K562 (cell line): ENCODE measurements around the gene GGCT. TPM values are rescaled to one million over a fixed set of nuclear protein-coding genes. Genes with fewer than 3 reads are reported as not detected.

Experiments used
- ATAC-seq: fragments of 200-7000 bp; cut with Tn5 transposase; 3 replicates; pipeline ENCODE4 v1.9.1; 2020; ENCODE audit warnings: moderate library complexity
- BruUV-seq: library from RNA; stranded (reverse); fragments of 400-500 nt; replicated peaks from 2 replicates; lab custom pipeline; 2021; lab: Mats Ljungman, UMichigan
- CTCF ChIA-PET: fragments of 300-600 bp; formaldehyde crosslinking; extraction: SDS; loops from one replicate; lab custom pipeline; 2021; ENCODE audit warnings: low intra/inter-chr PET ratio; lab: Yijun Ruan, JAX
- POLR2A ChIA-PET: fragments of 300-600, 350-650 bp; sonication (Branson Sonifier 250); formaldehyde crosslinking; extraction: SDS; loops from one replicate; lab custom pipeline; 2021; ENCODE audit warnings: antibody characterized with exemption, inconsistent platforms; lab: Yijun Ruan, JAX
- DNase-seq, 4 experiments: peaks; one replicate each; pipeline versions ENCODE4 v3.0.0 to v3.0.0-alpha.2; 2011 to 2018; ENCODE audit warnings: low spot score in 3 of 4, mixed read lengths in 3 of 4; ENCODE audit errors: extremely low read depth in 1 of 4
- FAIRE-seq: peaks from 2 replicates; lab custom pipeline; 2011; peaks lifted over from hg19 to GRCh38; lab: Jason Lieb, UNC
- H2AFZ ChIP-seq: 2 replicates; pipeline ENCODE4 v1.6.0; 2011; ENCODE audit warnings: low read depth, low read length, control low read depth, inconsistent platforms
- H3K27ac ChIP-seq: fragments of 200-600 bp; 3 replicates; pipeline ENCODE4 v1.8.0; 2011; ENCODE audit warnings: low read depth, mild to moderate bottlenecking, control low read depth, inconsistent platforms, low read length, moderate library complexity, mixed read lengths; ENCODE audit errors: extremely low read depth
- H3K27me3 ChIP-seq, 2 experiments: fragments of 300-600 bp in 1 of 2; 2 replicates in 1 of 2; 3 replicates in 1 of 2; pipeline versions ENCODE4 v1.6.0 to v1.8.0; 2011; ENCODE audit warnings: inconsistent platforms in 2 of 2, low read length in 2 of 2, mild to moderate bottlenecking in 1 of 2, mixed read lengths in 1 of 2, moderate library complexity in 1 of 2; ENCODE audit not compliant: control insufficient read depth in 2 of 2, insufficient read depth in 2 of 2
- H3K36me3 ChIP-seq: fragments of 300-600 bp; 3 replicates; pipeline ENCODE4 v1.8.0; 2011; ENCODE audit warnings: mild to moderate bottlenecking, low read length, inconsistent platforms; ENCODE audit not compliant: control insufficient read depth, insufficient read depth
- H3K4me1 ChIP-seq, 2 experiments: fragments of 200-600 bp in 1 of 2; replicated peaks in 1 of 2; 2 replicates in 1 of 2; 3 replicates in 1 of 2; pipeline versions ENCODE4 v1.5.1 to v1.8.0; 2011; ENCODE audit warnings: inconsistent platforms in 2 of 2, low read length in 2 of 2, mild to moderate bottlenecking in 1 of 2, mixed read lengths in 1 of 2, moderate library complexity in 1 of 2; ENCODE audit not compliant: control insufficient read depth in 2 of 2, insufficient read depth in 2 of 2
- H3K4me2 ChIP-seq: 2 replicates; pipeline ENCODE4 v1.6.1; 2011; ENCODE audit warnings: low read length, control low read depth, inconsistent platforms, mixed read lengths; ENCODE audit not compliant: insufficient read depth
- H3K4me3 ChIP-seq: fragments of 200-600 bp; sonication (generic), shearing (Covaris generic); 2 replicates; pipeline ENCODE4 v1.5.1; 2016; ENCODE audit warnings: control low read depth, inconsistent platforms
- H3K79me2 ChIP-seq: fragments of 200-600 bp; 3 replicates; pipeline ENCODE4 v1.8.0; 2011; ENCODE audit warnings: low read length, inconsistent platforms; ENCODE audit not compliant: control insufficient read depth, insufficient read depth
- H3K9ac ChIP-seq, 2 experiments: 2 replicates each; pipeline versions ENCODE4 v1.6.0 to v1.6.1; 2011; ENCODE audit warnings: low read depth in 2 of 2, low read length in 2 of 2, control low read depth in 1 of 2, inconsistent platforms in 1 of 2, mild to moderate bottlenecking in 1 of 2, mixed read lengths in 1 of 2; ENCODE audit not compliant: insufficient read depth in 1 of 2
- H3K9me1 ChIP-seq: one replicate; pipeline ENCODE4 v1.6.0; 2011; ENCODE audit warnings: inconsistent platforms, mild to moderate bottlenecking, low read length, moderate library complexity; ENCODE audit not compliant: control insufficient read depth, insufficient read depth
- H3K9me3 ChIP-seq: replicated peaks from 2 replicates; pipeline ENCODE4 v1.5.1; 2011; ENCODE audit warnings: low read depth, low read length, inconsistent platforms; ENCODE audit not compliant: control insufficient read depth, insufficient read depth
- H4K20me1 ChIP-seq: replicated peaks from 2 replicates; pipeline ENCODE4 v1.6.1; 2011; ENCODE audit warnings: low read length, inconsistent platforms, mixed read lengths; ENCODE audit not compliant: control insufficient read depth, insufficient read depth
- CHD2 ChIP-seq: IDR thresholded peaks from 2 replicates; pipeline ENCODE4 v1.6.1; 2011; ENCODE audit warnings: low read depth, low read length
- E2F4 ChIP-seq: sonication (generic); formaldehyde crosslinking; IDR thresholded peaks from 2 replicates; pipeline ENCODE4 v1.8.0; 2022; ENCODE audit warnings: mild to moderate bottlenecking, low read depth, missing genetic modification reagents
- ETV5 ChIP-seq: sonication (generic); formaldehyde crosslinking; IDR thresholded peaks from 2 replicates; pipeline ENCODE4 v1.4.0; 2020; ENCODE audit warnings: low read depth, mild to moderate bottlenecking, missing genetic modification reagents
- FOXO4 ChIP-seq: fragments of 450-650 bp; formaldehyde crosslinking; IDR thresholded peaks from 2 replicates; pipeline ENCODE4 v1.4.0; 2020; ENCODE audit warnings: mild to moderate bottlenecking, moderate library complexity
- ILK ChIP-seq: fragments of 450-650 bp; IDR thresholded peaks from 2 replicates; pipeline ENCODE4 v1.6.1; 2016; ENCODE audit warnings: missing genetic modification characterization, low read depth, mild to moderate bottlenecking, missing compliant biosample characterization, moderate library complexity, borderline replicate concordance
- JUND ChIP-seq, 2 experiments: IDR thresholded peaks; 2 replicates in 1 of 2; 3 replicates in 1 of 2; pipeline ENCODE4 v1.6.1; 2011; ENCODE audit warnings: borderline replicate concordance in 2 of 2, low read depth in 2 of 2, low read length in 2 of 2, improper control_type of control experiment in 1 of 2, missing biosample characterization in 1 of 2, missing genetic modification characterization in 1 of 2, missing genetic modification reagents in 1 of 2
- MECOM ChIP-seq: fragments of 250-450 bp; sonication (Bioruptor Pico); IDR thresholded peaks from 2 replicates; pipeline ENCODE4 v1.8.0; 2022; ENCODE audit warnings: inconsistent platforms
- TOE1 ChIP-seq, 2 experiments: fragments of 450-650 bp in 1 of 2; sonication (generic) in 1 of 2; formaldehyde crosslinking in 1 of 2; IDR thresholded peaks; 2 replicates each; pipeline versions ENCODE4 v1.7.1 to v1.8.0; 2016 to 2022; ENCODE audit warnings: borderline replicate concordance in 2 of 2, mild to moderate bottlenecking in 2 of 2, antibody characterized with exemption in 1 of 2, inconsistent platforms in 1 of 2, low read depth in 1 of 2, missing genetic modification reagents in 1 of 2, moderate library complexity in 1 of 2
- ZNF274 ChIP-seq: IDR thresholded peaks from 2 replicates; pipeline ENCODE4 v1.6.1; 2011; ENCODE audit warnings: low read depth, mild to moderate bottlenecking, low read length, moderate library complexity, borderline replicate concordance
- ZNF586 ChIP-seq: fragments of 450-650 bp; formaldehyde crosslinking; conservative IDR thresholded peaks from 2 replicates; pipeline ENCODE4 v1.4.0; 2020; ENCODE audit warnings: mild to moderate bottlenecking, moderate library complexity
- ZNF589 ChIP-seq: fragments of 200-800 bp; sonication (Bioruptor generic); IDR thresholded peaks from 2 replicates; pipeline ENCODE4 v1.6.1; 2016; ENCODE audit warnings: low read depth, missing genetic modification characterization, missing compliant biosample characterization
- WGBS: fragments of 100-300 bp; shearing (Covaris generic); methylation state at CpG from one replicate; pipeline ENCODE4 v1.1.6; 2016; ENCODE audit warnings: low coverage, mixed read lengths; ENCODE audit not compliant: insufficient coverage; ENCODE audit errors: missing lambda C conversion rate; 5-methylcytosine and 5-hydroxymethylcytosine counted together
- in situ Hi-C: fragments of 300-500 bp; cut with MboI; formaldehyde crosslinking; loops from 4 replicates; pipeline ENCODE4 v1.15.0; 2018; ENCODE audit warnings: inconsistent platforms, mixed read lengths
- intact Hi-C: fragments of 100-400 bp; cut with micrococcal nuclease; formaldehyde crosslinking; loops from 2 replicates; pipeline ENCODE4 v1.14.2; 2022
- polyA plus RNA-seq, 8 experiments: library from polyadenylated mRNA; depleted of rRNA in 4 of 8; stranded (reverse) in 5 of 8; unstranded in 3 of 8; fragments of >200 nt; fragmentation: Nextera tagmentation in 2 of 8; fragmentation: Illumina TruSeq in 1 of 8; extraction: Ambion mirVana in 2 of 8; extraction: Trizol in 1 of 8; gene quantifications; 2 replicates each; pipeline versions ENCODE4 v1.2.1 to v1.2.3, GENCODE V29; 2011 to 2014; ENCODE audit warnings: inconsistent platforms in 1 of 8, missing spikeins in 1 of 8
- total RNA-seq, 7 experiments: library from RNA; depleted of rRNA in 6 of 7; stranded (reverse); fragments of >200 nt in 6 of 7; fragmentation: Illumina TruSeq in 2 of 7; extraction: Trizol in 2 of 7; gene quantifications; 2 replicates each; pipeline versions ENCODE4 v1.2.1 to v1.2.3, GENCODE V29; 2011 to 2021; ENCODE audit warnings: low replicate concordance in 1 of 7
- TF ChIP-seq, protein P1 (sequence below), 2 experiments: fragments of 450-650 bp in 1 of 2; sonication (generic) in 1 of 2; formaldehyde crosslinking in 1 of 2; IDR thresholded peaks in 1 of 2; conservative IDR thresholded peaks in 1 of 2; 2 replicates each; pipeline versions ENCODE4 v1.6.1 to v1.8.1; 2016 to 2023; ENCODE audit warnings: mild to moderate bottlenecking in 2 of 2, moderate library complexity in 2 of 2, inconsistent platforms in 1 of 2, missing genetic modification reagents in 1 of 2

Gene GGCT
- total and polyA plus RNA-seq, 9 of the 15 experiments (the other 6 are each of a cell fraction or from before 2014, with no cell fraction given): 79.0 to 349 (median 136) TPM

DNA sequence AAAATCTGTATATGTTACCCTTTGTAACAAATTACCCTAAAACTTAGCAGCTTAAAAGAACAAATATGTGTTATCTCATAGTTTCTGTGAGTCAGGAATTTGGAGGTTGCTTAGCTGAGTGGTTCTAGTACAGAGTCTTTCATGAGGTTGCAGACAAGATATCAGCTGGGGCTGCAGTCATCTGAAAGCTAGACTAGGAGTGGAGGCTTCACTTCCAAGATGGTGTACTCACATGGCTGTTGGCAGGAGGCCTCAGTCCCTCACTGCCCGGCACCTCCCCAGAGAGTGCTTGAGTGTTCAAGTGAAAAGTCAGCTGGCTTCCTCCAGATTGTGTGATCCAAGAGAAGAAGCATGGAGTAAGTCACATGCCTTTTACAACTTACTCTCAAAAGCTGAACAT, 16.9 kb upstream of the GGCT start:
- H3K4me1 ChIP-seq: peaks cover 8 to 11% of the 10 kb centered on the region in 2 experiments
- no peaks in the 10 kb centered on the region for H3K79me2 ChIP-seq
- no peak overlapping the region for H3K4me2 ChIP-seq
- H3K27ac ChIP-seq: no peak overlapping the region
- FAIRE-seq (peak; percentile 67), ATAC-seq (peak; percentile 53; the same call in 2 of the 3 replicates), DNase-seq (peak in 1 of 4 experiments; percentile 21)
- POLR2A ChIA-PET: interaction anchor here (1.1 to 1.4 kb wide), 3 partner anchors 10 to 17 kb away, joined by 3 to 8 read pairs (median 4); partner anchors contain the start of gene GGCT
- no peak overlapping the region for H2AFZ ChIP-seq
- H3K4me3 ChIP-seq: no peak overlapping the region
- BruUV-seq: no TSS peak
- CTCF ChIA-PET: no interaction called here
- H4K20me1 ChIP-seq: no peaks in the 10 kb centered on the region
- 9% methylated on average over 1 of the region's 1 CpG for WGBS
- no peak overlapping the region for H3K9ac ChIP-seq
- in situ Hi-C loops (no loop called here), intact Hi-C loops (no loop called here)
- no peaks in the 10 kb centered on the region for H3K27me3 ChIP-seq
- H3K9me1 ChIP-seq: peaks cover 5% of the 10 kb centered on the region
- H3K36me3 ChIP-seq: no peaks in the 10 kb centered on the region
- H3K9me3 ChIP-seq: no peaks in the 10 kb centered on the region
- TF ChIP-seq ZNF586 (no peak), MECOM (CRISPR knock-in tag) (peak; percentile 88; the same call in 1 of the 2 replicates), ZNF589 (CRISPR knock-in tag) (no peak), ILK (tag) (no peak), FOXO4 (CRISPR knock-in tag) (no peak), ETV5 (CRISPR knock-in tag) (no peak), ZNF274 (no peak), CHD2 (no peak), TOE1 (IDR thresholded peaks at IDR 0.05; ENCODE audit: borderline replicate concordance) (no peak), TOE1 (CRISPR knock-in tag; IDR thresholded peaks at IDR 0.05; ENCODE audit: borderline replicate concordance, low read depth) (no peak), E2F4 (CRISPR knock-in tag) (no peak), JUND (IDR thresholded peaks at IDR 0.05; ENCODE audit: borderline replicate concordance, low read depth, low read length) (no peak), JUND (tag; IDR thresholded peaks at IDR 0.05; ENCODE audit: borderline replicate concordance, low read depth, low read length) (no peak)
- TF ChIP-seq, protein P1, sequence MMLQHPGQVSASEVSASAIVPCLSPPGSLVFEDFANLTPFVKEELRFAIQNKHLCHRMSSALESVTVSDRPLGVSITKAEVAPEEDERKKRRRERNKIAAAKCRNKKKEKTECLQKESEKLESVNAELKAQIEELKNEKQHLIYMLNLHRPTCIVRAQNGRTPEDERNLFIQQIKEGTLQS (IDR thresholded peaks at IDR 0.05): 0 out of 2 replicates have a peak, but pooled peaks have one; percentile 8
- TF ChIP-seq, protein P1 (CRISPR knock-in tag; conservative IDR thresholded peaks at IDR 0.05): no peak
